GM13977 (cell line): Measurements from ENCODE around the gene COL3A1.

ENCODE experiments used
- DNase-seq: peaks from one replicate; pipeline ENCODE4 v3.0.0; 2012; ENCODE audit warnings: low spot score
- in situ Hi-C: fragments of 300-500 bp; cut with MboI; formaldehyde crosslinking; loops from one replicate; pipeline ENCODE4 v1.12.0; 2022; ENCODE audit warnings: low sequenced_read_pairs, low pct_unique_long_range_greater_than_20kb, mixed read lengths, inconsistent platforms; ENCODE audit not compliant: unreplicated experiment
- TF ChIP-seq, protein P1 (sequence below): IDR thresholded peaks from 2 replicates; pipeline ENCODE4 v1.5.1; 2012; ENCODE audit warnings: mild to moderate bottlenecking, control low read depth; ENCODE audit not compliant: insufficient read depth; ENCODE audit errors: extremely low read depth, missing control alignments

COL3A1 gene

DNA sequence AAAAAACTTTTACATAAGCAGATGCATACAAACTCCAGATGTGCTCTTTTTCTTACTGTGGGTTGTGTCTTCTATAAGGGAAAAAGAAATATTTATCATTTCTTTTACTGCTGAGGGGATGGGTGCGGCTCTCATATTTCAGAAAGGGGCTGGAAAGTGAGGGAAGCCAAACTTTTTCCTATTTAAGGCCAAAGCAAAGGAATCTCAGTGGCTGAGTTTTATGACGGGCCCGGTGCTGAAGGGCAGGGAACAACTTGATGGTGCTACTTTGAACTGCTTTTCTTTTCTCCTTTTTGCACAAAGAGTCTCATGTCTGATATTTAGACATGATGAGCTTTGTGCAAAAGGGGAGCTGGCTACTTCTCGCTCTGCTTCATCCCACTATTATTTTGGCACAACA is at the start of gene COL3A1:
Gene COL3A1, plus strand, starts transcription at position 210 of the 400 bp plus-strand sequence. Its CDS starts 117 bp downstream, at position 327.
- in situ Hi-C loops, result no loop called here
- TF ChIP-seq, protein P1, sequence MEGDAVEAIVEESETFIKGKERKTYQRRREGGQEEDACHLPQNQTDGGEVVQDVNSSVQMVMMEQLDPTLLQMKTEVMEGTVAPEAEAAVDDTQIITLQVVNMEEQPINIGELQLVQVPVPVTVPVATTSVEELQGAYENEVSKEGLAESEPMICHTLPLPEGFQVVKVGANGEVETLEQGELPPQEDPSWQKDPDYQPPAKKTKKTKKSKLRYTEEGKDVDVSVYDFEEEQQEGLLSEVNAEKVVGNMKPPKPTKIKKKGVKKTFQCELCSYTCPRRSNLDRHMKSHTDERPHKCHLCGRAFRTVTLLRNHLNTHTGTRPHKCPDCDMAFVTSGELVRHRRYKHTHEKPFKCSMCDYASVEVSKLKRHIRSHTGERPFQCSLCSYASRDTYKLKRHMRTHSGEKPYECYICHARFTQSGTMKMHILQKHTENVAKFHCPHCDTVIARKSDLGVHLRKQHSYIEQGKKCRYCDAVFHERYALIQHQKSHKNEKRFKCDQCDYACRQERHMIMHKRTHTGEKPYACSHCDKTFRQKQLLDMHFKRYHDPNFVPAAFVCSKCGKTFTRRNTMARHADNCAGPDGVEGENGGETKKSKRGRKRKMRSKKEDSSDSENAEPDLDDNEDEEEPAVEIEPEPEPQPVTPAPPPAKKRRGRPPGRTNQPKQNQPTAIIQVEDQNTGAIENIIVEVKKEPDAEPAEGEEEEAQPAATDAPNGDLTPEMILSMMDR, result no peak
- DNase-seq, result no peak

DNA sequence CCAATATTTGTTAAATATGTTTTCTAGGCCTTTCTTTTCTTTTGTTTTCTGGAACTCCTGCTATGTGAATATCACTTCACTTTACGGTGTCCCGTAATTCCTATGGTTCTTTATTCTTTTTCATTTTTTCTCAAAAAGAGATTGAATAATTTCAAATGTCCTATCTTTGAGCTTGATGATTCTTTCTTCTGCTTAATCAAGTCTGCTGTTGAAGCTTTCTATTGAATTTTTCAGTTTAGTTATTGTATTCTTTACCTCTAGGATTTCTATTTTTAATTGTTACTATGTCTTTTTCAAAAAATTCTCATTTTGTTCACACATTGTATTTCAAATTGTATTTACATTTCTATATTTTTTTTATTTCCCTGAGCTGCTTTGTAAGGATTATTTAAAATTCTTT is 45.5 kb upstream of the COL3A1 start:
- TF ChIP-seq, protein P1, result no peak
- in situ Hi-C loops, result no loop called here
- no peak for DNase-seq

DNA sequence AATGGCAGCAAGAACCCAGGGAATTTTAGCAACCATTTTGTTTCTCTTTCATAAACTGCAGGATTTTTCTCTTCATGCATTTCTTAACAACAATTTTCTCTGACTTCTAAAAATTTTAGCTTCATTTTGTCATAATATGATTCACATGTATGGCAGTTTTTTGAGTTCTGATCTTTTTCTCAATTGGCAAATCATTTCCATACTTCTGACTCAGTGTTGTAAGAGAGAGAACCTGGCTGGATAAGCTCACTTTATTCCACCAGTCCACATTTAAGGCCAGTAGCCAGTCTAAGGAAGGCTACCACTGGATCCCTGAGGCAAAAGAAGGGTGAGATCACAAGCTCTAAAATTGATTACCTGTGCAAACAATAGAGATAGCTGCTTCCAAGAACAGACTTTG is 42.8 kb upstream of the COL3A1 start:
- TF ChIP-seq, protein P1, result no peak
- DNase-seq, result no peak
- in situ Hi-C loops, result no loop called here

DNA sequence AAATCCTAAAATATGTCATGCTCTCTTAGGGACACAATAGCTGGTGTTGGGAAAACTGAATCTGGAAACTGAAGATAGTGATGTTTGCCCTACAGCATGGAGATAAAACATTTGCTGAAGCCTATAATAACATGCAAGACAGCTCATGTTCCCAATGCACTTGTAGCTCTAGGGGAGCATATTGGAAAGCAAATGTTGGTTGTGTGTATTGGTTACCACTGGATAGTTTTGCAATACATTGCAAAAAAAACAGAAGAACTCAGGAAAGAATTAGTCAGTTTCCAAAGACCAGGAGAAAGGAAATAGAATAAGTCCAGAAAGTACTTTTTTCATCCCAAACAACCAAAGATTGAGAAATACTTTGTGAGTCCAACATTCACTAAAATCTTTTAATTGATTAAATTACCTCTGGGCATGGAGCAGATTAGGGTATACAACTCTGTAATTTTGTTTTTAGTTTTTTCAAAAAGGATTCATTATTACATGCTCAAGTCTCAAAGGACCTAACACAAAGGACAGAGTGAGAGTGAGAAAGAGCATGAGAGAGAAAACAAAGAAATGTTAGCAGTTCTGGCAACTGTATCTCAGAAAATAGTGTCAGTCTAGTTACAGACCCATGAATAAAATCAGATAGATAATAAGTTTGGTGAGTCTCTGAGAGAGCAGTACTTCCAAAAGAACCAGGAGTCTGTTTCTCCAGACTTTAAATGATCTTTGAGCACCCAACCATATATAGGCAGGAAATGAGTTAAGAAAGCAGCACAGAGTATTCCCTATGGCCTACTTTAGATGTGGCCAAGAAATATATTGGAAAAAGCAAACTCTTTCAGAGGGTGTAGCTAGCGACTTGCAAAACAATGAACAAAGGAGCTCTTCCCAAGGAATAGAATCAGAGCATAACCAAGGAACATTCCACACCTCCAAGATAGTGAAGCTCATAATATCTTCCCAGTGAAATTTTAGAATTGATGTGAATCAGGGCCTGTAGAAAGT is 36.6 kb upstream of the COL3A1 start:
- in situ Hi-C loops, result no loop called here
- TF ChIP-seq, protein P1, result no peak
- DNase-seq, result no peak

DNA sequence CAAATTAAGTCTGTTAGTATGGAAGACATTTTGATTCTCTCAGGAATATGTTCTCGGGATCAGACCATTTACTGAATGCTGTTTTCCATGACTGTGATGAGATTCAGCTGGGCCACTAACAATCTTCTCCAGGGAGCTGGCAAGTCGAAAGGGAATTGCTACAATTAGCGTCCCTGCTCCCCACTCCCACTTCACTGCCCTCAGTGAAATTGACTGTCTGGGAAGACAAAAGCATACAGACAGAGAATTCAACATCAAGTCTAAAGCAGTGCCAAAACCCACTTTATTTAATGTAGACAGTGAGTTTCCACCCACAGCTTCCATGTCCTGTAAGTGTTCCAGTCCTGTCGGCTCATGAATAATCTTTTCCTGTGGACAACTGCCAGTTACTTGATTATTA is 34.0 kb upstream of the COL3A1 start:
- in situ Hi-C loops, result no loop called here
- TF ChIP-seq, protein P1, result no peak

DNA sequence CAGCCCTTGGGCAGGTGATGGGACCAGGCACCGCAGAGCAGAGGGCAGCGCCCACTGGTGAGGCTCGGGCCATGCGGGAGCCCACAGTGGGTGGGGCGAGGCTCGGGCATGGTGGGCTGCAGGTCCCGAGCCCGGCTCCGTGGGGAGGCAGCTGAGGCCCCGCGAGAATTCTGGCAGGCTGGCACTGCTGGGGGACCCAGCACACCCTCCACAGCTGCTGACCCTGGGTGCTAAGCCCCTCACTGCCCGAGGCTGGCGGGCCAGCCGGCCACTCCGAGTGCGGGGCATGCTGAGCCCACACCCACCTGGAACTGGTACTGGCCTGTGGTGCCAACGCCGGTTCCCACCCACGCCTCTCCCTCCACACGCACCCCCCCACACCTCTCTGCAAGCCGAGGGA is 29.7 kb upstream of the COL3A1 start:
- TF ChIP-seq, protein P1, result no peak
- no peak for DNase-seq
- in situ Hi-C loops, result no loop called here

More for the DNA sequence above, 34.0 kb upstream of the COL3A1 start:
- DNase-seq, result no peak
